ENCODE measurements around the gene FGF14. TPM values are rescaled to one million over a fixed set of nuclear protein-coding genes. Genes with fewer than 3 reads are reported as not detected.

The FGF14 gene
- total RNA-seq, 4 donors from 2014 or later: 0.04 to 1.4 (median 0.38) TPM

GRCh38 chr13:102318233-102318632 lies 83.6 kb downstream of the FGF14 start:
- intact Hi-C loops (cut with DNase I): no loop called here
- Histone ChIP-seq H3K4me3 (replicated peaks in 1 of 3) (no peak overlapping the region), H3K36me3 (no peaks in the 10 kb centered on the region), H3K27ac (no peak overlapping the region), H3K27me3 (no peaks in the 10 kb centered on the region), H3K4me1 (peaks cover 0 to 4% of the 10 kb centered on the region in 2 donors), H3K9me3 (no peaks in the 10 kb centered on the region)
- 91 to 97% methylated on average over 5 of the region's 5 CpGs for WGBS, 2 donors
- TF ChIP-seq POLR2A (IDR thresholded peaks at IDR 0.05): no peak
- TF ChIP-seq CTCF (IDR thresholded peaks at IDR 0.05): no peak
- no peak for DNase-seq

- Histone ChIP-seq H3K4me3 (replicated peaks in 1 of 3) (no peak overlapping the region), H3K27me3 (no peaks in the 10 kb centered on the region), H3K36me3 (no peaks in the 10 kb centered on the region), H3K27ac (no peak overlapping the region), H3K9me3 (no peaks in the 10 kb centered on the region), H3K4me1 (peaks cover 0 to 4% of the 10 kb centered on the region in 2 donors)
- intact Hi-C loops (cut with DNase I): no loop called here
- WGBS, 2 donors: 58 to 59% methylated on average over 2 of the region's 2 CpGs
- no peak for TF ChIP-seq CTCF (IDR thresholded peaks at IDR 0.05)
- no peak for TF ChIP-seq POLR2A (IDR thresholded peaks at IDR 0.05)
- peak; percentile 43 to 51 for DNase-seq
These were observed 84.3 kb downstream of the FGF14 start for GRCh38 chr13:102317593-102317992.

- intact Hi-C loops (cut with DNase I): no loop called here
- Histone ChIP-seq H3K9me3 (no peaks in the 10 kb centered on the region), H3K27ac (no peak overlapping the region), H3K4me3 (replicated peaks in 1 of 3) (no peak overlapping the region), H3K27me3 (no peaks in the 10 kb centered on the region), H3K36me3 (no peaks in the 10 kb centered on the region), H3K4me1 (peaks cover 0 to 4% of the 10 kb centered on the region in 2 donors)
- 91 to 94% methylated on average over 3 of the region's 3 CpGs for WGBS, 2 donors
- TF ChIP-seq CTCF (IDR thresholded peaks at IDR 0.05) (no peak), POLR2A (IDR thresholded peaks at IDR 0.05) (no peak)
- no peak for DNase-seq
These were observed 85.1 kb downstream of the FGF14 start for GRCh38 chr13:102316732-102317131.

GRCh38 chr13:102312841-102313240 lies 89.0 kb downstream of the FGF14 start:
- no peak for TF ChIP-seq POLR2A (IDR thresholded peaks at IDR 0.05)
- no peak for TF ChIP-seq CTCF (IDR thresholded peaks at IDR 0.05)
- Histone ChIP-seq H3K9me3 (no peaks in the 10 kb centered on the region), H3K4me1 (peaks cover 0 to 3% of the 10 kb centered on the region in 2 donors), H3K4me3 (replicated peaks in 1 of 3) (no peak overlapping the region), H3K36me3 (no peaks in the 10 kb centered on the region), H3K27me3 (no peaks in the 10 kb centered on the region), H3K27ac (no peak overlapping the region)
- intact Hi-C loops (cut with DNase I): no loop called here
- no peak for DNase-seq
- 91 to 95% methylated on average over 4 of the region's 4 CpGs for WGBS, 2 donors

- 86 to 88% methylated on average over 3 of the region's 3 CpGs for WGBS, 2 donors
- TF ChIP-seq POLR2A (IDR thresholded peaks at IDR 0.05): no peak
- TF ChIP-seq CTCF (IDR thresholded peaks at IDR 0.05): no peak
These were observed 89.9 kb downstream of the FGF14 start for GRCh38 chr13:102311901-102312300.

More at GRCh38 chr13:102311901-102312300, 89.9 kb downstream of the FGF14 start:
- H3K4me1 ChIP-seq: no peaks in the 10 kb centered on the region
- no peak overlapping the region for H3K4me3 ChIP-seq (replicated peaks in 1 of 3)
- no peaks in the 10 kb centered on the region for H3K27me3 ChIP-seq
- intact Hi-C loops (cut with DNase I): no loop called here
- H3K9me3 ChIP-seq: no peaks in the 10 kb centered on the region
- DNase-seq: no peak
- no peak overlapping the region for H3K27ac ChIP-seq
- no peaks in the 10 kb centered on the region for H3K36me3 ChIP-seq
